Measurements from ENCODE around the gene KIFBP. TPM values are rescaled to one million over a fixed set of nuclear protein-coding genes. Genes with fewer than 3 reads are reported as not detected.

Gene KIFBP
- total and polyA plus RNA-seq, 2 of the 13 experiments (the other 11 are each of a cell fraction or from before 2014, with no cell fraction given) = 13.0 to 21.9 TPM

DNA sequence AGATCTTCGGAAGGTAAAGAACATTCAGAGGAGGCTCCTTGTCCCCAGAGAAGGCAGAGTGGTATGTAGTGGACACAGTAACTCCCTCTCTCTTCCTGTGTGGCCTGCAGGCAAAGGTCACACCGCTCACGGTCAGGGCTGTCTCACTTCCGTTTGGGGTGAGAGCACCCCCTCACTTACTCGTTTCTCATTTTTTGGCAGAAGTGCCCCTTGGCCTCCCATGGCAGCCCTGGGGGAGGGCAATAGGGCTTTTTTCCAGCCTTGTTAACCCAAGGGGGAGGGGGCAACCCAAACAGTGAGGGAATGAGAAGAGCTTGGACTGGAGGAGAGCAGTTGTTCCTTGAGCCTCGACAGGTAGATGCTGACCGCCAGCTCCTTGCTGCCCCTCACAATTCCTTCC lies 67.5 kb downstream of the KIFBP start (continued):
- TF ChIP-seq HOXD1 (CRISPR knock-in tag; IDR thresholded peaks at IDR 0.05) (no peak), SALL1 (CRISPR knock-in tag; IDR thresholded peaks at IDR 0.05) (peak; percentile 47; the same call in 1 of the 2 replicates), BRD4 (CRISPR knock-in tag; IDR thresholded peaks at IDR 0.05) (0 out of 2 replicates have a peak, but pooled peaks have one; percentile 43), ZFX (CRISPR knock-in tag; IDR thresholded peaks at IDR 0.05; ENCODE audit: low read depth) (peak; percentile 32; the same call in 1 of the 2 replicates), KAT8 (CRISPR knock-in tag; IDR thresholded peaks at IDR 0.05) (0 out of 2 replicates have a peak, but pooled peaks have one; percentile 35), PLRG1 (conservative IDR thresholded peaks at IDR 0.05) (no peak), HOXA3 (CRISPR knock-in tag; IDR thresholded peaks at IDR 0.05) (0 out of 2 replicates have a peak, but pooled peaks have one; percentile 17), ZNF251 (CRISPR knock-in tag; IDR thresholded peaks at IDR 0.05) (no peak), ZFYVE20 (CRISPR knock-in tag; IDR thresholded peaks at IDR 0.05; ENCODE audit: borderline replicate concordance, low read depth) (no peak)
- TF ChIP-seq, protein P1, sequence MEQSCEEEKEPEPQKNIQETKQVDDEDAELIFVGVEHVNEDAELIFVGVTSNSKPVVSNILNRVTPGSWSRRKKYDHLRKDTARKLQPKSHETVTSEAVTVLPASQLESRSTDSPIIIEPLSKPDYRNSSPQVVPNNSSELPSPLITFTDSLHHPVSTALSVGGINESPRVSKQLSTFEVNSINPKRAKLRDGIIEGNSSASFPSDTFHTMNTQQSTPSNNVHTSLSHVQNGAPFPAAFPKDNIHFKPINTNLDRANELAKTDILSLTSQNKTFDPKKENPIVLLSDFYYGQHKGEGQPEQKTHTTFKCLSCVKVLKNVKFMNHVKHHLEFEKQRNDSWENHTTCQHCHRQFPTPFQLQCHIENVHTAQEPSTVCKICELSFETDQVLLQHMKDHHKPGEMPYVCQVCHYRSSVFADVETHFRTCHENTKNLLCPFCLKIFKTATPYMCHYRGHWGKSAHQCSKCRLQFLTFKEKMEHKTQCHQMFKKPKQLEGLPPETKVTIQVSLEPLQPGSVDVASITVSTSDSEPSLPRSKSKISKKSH (CRISPR knock-in tag; IDR thresholded peaks at IDR 0.05; ENCODE audit: borderline replicate concordance) = peak; percentile 52; the same call in 1 of the 2 replicates
- TF ChIP-seq, protein P2, sequence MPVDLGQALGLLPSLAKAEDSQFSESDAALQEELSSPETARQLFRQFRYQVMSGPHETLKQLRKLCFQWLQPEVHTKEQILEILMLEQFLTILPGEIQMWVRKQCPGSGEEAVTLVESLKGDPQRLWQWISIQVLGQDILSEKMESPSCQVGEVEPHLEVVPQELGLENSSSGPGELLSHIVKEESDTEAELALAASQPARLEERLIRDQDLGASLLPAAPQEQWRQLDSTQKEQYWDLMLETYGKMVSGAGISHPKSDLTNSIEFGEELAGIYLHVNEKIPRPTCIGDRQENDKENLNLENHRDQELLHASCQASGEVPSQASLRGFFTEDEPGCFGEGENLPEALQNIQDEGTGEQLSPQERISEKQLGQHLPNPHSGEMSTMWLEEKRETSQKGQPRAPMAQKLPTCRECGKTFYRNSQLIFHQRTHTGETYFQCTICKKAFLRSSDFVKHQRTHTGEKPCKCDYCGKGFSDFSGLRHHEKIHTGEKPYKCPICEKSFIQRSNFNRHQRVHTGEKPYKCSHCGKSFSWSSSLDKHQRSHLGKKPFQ (CRISPR knock-in tag; IDR thresholded peaks at IDR 0.05; ENCODE audit: insufficient replicate concordance) = peak; percentile 85
